Stimulated activated CD8-positive, alpha-beta memory T cell treated with anti-CD3 and anti-CD28 coated beads, Interleukin-12 subunit alpha, Interleukin-12 subunit beta, amount 100 ng/mL, for 24 hours (primary cell): Measurements from ENCODE around the gene GRIP2.

Experiments
- DNase-seq: peaks from one replicate; pipeline ENCODE4 v3.0.0-alpha.2; 2020; ENCODE audit errors: extremely low read depth

Gene GRIP2

GRCh38 chr3:14483286-14483685 is 56.9 kb downstream of the GRIP2 start:
- DNase-seq, result no peak

GRCh38 chr3:14482271-14482721 is 57.8 kb downstream of the GRIP2 start:
- no peak for DNase-seq

- no peak for DNase-seq
Observed at GRCh38 chr3:14481646-14482036, 58.5 kb downstream of the GRIP2 start.

- no peak for DNase-seq
Observed at GRCh38 chr3:14481018-14481645, 59.0 kb downstream of the GRIP2 start.

GRCh38 chr3:14480207-14481017 is 59.7 kb downstream of the GRIP2 start:
- DNase-seq, result no peak

- DNase-seq, result no peak
Observed at GRCh38 chr3:14479591-14479990, 60.6 kb downstream of the GRIP2 start.

DNA sequence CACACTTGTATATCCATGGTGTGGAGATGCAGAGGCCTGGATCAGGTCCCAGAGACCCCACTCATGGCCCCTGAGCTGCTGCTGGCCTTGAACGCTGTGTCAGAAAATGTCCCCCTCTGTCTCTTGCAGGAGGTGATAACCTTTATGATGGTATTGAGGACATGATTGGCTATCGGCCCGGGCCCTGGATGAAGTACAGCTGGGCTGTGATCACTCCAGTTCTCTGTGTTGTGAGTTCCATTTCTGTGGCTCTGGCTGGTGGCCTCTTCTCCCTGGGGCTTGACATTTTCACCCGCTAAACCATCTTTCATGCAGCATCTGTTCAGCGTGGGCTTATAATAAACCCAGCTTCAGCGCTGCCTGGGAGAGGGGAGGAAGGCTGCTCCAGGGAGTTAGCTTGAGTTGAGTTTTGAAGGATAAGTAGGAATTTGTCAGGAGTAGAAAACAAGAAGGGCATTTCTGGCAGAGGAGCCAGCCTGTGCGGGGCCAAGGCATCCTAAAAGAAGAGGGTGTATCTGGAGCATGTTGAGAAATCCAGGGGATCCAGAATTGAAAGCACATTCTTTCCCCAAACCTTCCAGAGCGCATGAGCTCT is 61.1 kb downstream of the GRIP2 start:
- no peak for DNase-seq

DNA sequence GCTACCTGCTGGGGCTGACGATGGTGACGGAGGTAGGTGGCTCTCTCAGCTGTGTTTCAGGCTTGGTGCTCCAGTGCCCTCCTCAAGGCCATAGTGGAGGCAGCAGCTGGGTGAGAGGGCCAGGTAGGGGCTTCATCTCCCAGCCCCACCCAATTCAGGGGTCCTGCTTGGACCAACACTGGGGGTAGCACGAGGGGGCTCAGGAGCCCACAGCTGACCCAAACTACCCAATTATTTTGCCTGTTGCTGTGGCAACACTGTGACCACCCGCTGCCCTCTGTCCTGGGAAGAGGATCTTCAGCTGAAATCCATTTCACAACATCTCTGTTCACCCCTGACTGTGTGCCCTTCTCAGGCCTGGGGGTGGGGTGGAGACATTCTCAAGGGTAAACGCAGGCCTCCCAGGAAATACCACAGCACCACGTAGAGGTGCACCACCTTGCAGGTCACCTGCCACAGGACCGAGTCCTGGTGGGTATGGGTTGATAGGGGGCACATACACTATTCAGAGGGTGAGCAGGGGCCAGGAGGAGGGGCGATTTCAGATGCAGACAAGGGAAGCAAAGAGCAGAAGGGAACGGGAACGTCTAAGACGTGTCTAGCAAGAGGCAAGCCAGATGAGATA is 62.7 kb downstream of the GRIP2 start:
- no peak for DNase-seq

- no peak for DNase-seq
Observed at GRCh38 chr3:14476583-14477265, 63.4 kb downstream of the GRIP2 start.

GRCh38 chr3:14475621-14476020 is 64.5 kb downstream of the GRIP2 start:
- DNase-seq, result no peak

GRCh38 chr3:14474363-14475081 is 65.6 kb downstream of the GRIP2 start:
- no peak for DNase-seq

DNA sequence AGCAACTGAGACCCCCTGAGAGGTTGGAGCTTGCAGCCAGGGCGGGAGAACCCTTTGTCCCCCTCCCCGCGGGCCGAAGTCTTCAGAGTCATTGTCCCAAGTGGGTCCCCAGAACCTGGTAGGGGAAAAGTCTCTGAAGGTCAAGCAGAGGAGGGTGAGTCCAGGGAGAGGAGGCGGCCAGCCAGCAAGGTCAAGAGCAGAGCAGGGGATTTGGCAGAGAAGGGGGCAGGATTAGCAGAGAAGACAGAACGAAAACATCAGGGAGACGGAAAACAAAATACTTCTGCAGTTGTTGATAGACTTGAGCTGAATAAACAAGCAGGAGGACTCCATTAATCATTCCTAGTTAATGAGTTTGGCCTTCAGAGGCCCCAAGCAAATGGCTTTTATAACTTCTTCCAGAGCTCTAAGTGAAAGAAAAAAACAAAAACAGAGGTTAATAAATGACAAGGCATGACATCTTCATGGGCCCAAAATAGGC is 66.7 kb downstream of the GRIP2 start:
- no peak for DNase-seq

DNA sequence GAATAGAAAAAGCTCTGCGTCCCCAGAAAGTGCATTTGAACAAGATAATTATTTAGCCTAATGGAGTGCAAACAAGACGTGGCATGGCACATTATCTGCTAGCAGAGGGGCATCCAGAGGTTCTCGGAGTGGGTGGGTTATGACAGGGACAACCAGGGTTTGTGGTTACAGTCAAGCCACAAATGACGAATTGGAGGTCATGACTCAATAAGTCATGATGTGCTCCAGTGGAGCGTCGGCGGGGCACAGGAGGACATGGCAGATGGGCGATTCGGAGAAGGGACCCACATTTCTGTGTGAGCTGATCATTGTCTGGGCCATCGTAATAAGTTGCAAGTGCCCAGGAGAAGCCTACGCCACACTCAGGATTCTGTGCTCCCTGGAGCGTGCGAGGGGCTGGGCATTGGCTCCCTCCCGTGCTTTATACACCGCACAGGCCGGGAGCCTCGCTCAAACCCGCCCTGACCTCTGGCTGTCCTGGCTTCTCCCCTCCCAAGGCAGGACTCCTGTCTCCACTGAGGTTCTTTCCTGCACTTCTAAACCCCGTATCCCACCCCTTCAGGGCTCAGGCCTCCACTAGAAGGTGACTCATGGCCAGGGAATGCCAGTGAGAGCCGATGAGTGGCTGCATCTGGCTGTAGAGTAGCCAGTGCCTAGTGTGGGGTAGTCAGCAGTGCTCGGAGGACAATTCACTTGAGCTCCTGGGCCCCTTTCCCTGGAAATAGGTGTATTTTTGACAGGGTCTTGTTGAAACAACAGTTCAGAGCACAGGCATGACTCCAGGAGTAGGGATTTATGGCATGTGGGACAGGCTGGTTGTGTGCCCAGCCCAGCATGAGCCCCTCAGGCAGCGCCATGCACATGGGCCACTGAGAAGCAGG is 67.4 kb downstream of the GRIP2 start:
- DNase-seq, result no peak

DNA sequence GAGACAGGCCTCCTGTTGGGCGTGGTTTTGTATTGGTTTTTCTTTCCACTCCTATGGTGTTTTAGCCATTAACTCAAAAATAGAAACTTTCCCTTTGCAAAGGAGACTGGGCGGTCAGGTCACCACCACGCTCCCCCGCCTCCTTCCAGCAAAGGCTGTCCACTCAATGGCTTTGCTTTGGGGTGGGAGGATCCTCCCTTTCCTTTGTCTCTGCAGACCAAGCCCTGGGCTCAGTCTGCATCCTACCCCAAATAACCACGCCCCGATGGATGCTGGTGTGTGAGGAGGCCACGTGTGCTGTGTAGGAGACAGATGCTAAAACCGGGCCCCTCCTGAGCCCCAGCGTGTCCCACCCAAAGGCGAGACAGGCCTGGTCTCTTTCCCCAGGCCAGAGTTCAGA is 68.5 kb downstream of the GRIP2 start:
- no peak for DNase-seq

- DNase-seq, result no peak
Observed at GRCh38 chr3:14471016-14471415, 69.1 kb downstream of the GRIP2 start.

- no peak for DNase-seq
Observed at GRCh38 chr3:14470461-14470860, 69.7 kb downstream of the GRIP2 start.

GRCh38 chr3:14468621-14468981 is 71.5 kb downstream of the GRIP2 start:
- no peak for DNase-seq

DNA sequence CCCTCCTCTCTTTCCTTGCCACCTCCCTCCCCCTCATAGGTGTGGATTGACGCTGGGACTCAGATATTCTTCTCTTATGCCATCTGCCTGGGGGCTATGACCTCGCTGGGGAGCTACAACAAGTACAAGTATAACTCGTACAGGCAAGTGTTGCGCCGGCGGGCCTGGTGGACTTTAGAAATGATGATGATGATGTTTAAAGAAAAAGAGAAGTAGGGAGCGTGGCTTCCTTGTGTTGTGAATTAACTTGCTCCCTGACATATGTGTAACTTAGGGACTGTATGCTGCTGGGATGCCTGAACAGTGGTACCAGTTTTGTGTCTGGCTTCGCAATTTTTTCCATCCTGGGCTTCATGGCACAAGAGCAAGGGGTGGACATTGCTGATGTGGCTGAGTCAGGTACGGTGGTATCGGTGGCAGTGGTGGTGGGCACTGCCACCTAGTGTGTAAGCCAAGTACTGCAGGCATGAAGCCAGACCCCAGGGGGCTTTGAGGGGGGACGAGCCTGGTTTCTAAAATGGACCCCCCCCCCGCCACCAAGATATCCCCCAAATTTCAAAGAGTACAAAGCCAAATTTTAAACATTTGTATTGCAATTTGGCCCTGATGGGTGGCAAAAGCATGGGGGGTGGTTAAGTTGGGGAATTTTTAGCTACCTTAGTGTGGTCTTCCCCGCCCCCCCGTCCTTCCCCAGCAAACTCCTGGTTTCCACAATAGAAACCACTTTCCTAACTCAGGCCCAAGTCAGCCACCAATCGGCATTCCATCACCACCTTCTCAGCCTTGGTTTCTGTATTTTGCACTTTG is 72.1 kb downstream of the GRIP2 start:
- no peak for DNase-seq

DNA sequence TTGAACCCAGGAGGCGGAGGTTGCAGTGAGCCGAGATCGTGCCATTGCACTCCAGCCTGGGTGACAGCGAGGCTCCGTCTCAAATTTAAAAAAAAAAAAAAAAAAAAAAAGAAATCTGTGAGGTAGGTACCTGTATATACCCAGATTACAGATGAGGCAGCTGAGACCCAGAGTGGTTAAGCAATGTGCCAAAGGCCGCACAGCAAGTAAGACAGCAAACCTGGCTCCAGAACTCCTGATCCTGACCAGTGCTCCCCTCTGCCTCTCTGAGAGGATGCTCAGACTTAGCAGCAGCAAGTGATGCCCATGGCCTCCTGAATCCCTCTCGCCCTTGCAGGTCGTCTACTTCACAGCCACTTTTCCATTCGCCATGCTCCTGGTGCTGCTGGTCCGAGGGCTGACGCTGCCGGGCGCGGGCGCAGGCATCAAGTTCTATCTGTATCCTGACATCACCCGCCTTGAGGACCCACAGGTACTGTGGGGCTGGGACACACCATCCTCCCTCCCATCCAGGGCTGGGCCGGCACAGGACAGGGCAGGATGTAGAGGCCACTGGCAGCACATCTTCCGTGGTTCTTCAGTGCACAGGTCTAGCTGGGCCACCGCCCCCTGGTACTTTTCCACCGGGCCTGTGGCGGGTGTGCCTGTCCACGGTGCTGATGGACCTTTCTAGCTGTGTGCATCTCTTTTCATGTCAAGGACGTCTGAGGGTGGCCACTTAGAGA is 73.8 kb downstream of the GRIP2 start:
- DNase-seq, result no peak
